HG03196 (cell line): ENCODE data around the gene KDM4B.

ENCODE experiments used
- ATAC-seq: cut with Tn5 transposase; IDR thresholded peaks from one replicate; pipeline ENCODE4 v1.9.1; 2021; ENCODE audit not compliant: unreplicated experiment

Gene KDM4B

GRCh38 chr19:5032101-5032967 is 63.4 kb downstream of the KDM4B start:
- no peak for ATAC-seq

- ATAC-seq, result no peak
These were observed 66.3 kb downstream of the KDM4B start for GRCh38 chr19:5035105-5035761.

DNA sequence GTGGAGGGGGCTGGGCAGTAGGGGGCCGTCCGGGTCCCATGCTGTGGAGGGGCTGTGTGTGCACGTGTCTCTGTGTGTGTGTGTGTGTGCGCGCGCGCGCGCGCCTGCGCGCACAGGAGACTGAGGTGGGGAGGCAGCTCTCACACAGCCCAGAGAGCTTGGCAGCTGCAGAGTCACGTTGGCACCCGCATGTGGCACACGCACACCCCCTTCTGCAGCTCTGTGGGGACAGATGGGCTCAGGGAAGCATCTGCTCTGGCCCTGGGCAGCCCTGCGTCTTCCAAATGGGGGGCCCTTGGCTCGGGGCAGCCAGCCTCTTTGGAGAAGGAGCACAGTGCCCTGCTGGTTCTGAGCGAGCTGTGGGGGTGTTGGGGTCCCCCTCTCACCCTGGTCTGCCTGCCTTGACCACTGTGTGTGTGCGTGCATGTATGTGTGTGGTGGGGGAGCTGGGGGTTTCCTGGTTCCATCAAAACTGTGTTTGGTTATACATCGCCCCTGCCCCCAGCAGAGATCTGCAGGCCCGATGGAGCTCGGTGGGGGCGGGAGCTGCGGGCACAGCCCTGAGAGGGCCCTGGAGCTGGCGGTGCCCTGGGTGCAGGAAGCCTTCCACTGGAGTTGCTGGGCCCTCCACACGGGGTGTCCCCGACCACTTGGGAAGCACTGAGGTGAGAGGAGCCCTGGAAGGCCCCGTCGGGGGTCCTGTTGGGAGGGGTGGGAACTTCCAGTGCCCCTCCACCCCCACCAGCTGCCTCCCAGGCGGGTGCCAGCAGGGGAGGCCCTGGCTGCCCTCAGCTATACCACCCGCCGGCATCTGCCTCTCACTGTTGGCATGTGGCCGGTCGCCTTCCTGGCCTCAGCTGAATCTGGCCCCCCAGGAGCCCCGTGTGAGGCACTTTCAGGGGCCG is 67.1 kb downstream of the KDM4B start:
- no peak for ATAC-seq

- no peak for ATAC-seq
These were observed 68.0 kb downstream of the KDM4B start for GRCh38 chr19:5036698-5037563.

- ATAC-seq, result no peak
These were observed 69.0 kb downstream of the KDM4B start for GRCh38 chr19:5037936-5038335.

DNA sequence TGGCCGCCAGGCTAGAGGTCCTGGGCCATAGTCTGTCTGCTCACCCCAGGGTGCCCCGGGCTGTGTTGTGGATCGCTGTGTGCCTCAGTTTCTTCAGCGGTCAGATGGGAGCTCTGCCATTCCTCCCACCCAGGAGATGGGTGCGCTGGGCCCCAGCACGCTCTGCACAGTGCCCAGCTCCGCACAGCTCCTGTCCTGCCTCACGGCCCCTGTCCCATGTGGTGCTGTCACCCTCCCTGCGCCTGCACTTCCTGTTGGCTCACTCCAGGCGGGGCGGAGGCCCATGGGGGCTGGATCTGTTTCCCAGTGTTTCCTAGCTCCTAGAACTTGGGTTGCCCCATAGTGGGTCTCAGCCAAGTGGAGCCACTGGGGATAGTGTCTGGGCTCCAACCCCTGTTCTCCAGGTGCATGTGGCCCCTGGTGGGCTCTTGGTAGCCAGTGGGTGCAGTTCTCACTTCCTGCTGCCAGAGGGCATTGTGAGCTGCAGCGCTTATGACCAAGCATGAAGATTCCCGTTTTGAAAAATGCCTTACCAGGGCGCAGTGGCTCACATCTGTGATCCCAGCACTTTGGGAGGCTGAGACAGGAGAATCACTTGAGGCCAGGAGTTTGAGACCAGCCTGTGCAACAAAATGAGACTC is 69.8 kb downstream of the KDM4B start:
- ATAC-seq, result no peak

- no peak for ATAC-seq
These were observed 71.0 kb downstream of the KDM4B start for GRCh38 chr19:5039642-5040543.

GRCh38 chr19:5040544-5041167 is 71.7 kb downstream of the KDM4B start:
- no peak for ATAC-seq

DNA sequence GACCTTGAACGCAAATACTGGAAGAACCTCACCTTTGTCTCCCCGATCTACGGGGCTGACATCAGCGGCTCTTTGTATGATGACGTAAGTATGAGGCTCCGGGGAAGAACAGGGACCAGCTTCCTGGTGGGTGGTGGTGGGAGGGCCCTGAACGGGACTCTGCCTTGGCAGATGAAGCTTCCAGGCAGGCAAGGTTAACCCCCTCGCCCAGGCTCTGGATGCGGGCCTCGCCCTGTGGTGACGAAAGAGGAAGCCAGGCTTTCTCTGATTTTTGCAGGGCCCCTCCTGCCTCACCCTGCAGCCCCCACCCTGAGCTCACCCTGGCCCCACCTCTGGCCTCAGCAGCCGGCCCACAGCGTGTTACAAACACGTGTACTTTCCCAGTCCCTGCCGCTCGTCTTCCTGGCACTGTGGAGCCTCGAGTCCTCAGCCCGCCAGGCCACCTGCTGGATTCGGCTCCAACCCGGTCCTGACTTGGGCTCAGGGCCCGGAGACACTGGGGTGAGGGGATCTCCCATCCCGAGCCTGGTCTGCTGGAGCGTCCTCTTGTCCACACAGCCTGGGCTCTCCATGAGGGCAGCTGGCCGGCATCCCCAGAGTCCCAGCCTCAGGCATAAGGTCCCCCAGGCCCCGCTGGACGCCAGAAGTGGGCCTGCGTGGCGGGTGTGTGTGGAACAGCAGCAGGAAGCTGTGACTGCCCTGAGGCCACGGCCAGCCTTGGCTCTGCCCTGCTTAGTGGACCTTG is 72.4 kb downstream of the KDM4B start:
- no peak for ATAC-seq

DNA sequence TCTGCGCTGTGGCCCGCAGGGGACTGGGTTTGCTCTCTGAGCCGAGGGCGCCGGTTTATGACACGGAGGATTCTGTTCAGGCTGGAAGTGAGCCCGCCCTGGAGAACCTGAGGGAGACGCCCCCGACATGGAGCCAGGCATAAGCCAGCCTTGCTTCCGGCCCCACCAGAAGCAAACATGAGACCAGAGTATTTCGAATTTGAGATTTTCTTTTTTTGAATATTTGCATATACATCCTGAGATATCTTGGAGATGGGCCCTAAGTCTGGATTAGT is 72.9 kb downstream of the KDM4B start:
- no peak for ATAC-seq

DNA sequence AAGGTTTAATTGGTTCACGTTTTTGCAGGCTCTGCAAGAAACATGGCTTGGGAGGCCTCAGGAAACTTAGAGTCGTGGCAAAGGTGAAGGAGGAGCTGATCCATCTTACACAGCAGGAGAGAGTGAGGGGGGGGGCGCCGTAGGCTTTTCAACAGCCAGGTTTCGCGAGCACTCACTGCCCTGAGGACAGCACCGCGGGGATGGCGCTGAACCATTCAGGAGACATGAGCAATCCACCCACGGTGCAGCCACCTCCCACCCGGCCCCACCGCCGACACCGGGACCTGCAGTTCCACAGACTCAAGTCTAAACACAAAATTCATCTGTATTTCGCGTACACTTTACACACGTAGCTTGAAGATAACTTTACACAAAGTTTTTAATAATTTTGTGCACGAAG is 73.6 kb downstream of the KDM4B start:
- no peak for ATAC-seq

- ATAC-seq, result no peak
These were observed 76.1 kb downstream of the KDM4B start for GRCh38 chr19:5045029-5045428.

DNA sequence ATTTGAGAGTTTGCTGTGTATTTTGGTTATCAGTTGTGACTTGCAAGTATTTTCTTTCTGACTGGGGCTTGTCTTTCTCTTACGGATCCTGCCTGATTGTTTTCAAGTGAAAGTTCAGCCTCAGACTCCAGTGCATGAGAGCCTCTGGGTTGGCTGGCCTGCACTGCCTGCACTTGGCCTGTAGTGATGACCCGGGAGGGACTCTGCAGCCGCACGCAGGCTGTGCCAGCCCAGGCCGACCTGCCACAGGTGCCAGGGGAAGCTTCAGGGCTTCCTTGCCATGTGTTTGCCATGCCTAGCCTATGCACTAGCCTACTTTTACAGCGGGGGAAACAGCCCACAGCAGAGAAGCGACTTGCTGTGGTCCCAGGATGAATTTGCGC is 77.0 kb downstream of the KDM4B start:
- no peak for ATAC-seq

- ATAC-seq, result no peak
These were observed 77.6 kb downstream of the KDM4B start for GRCh38 chr19:5046339-5047039.

DNA sequence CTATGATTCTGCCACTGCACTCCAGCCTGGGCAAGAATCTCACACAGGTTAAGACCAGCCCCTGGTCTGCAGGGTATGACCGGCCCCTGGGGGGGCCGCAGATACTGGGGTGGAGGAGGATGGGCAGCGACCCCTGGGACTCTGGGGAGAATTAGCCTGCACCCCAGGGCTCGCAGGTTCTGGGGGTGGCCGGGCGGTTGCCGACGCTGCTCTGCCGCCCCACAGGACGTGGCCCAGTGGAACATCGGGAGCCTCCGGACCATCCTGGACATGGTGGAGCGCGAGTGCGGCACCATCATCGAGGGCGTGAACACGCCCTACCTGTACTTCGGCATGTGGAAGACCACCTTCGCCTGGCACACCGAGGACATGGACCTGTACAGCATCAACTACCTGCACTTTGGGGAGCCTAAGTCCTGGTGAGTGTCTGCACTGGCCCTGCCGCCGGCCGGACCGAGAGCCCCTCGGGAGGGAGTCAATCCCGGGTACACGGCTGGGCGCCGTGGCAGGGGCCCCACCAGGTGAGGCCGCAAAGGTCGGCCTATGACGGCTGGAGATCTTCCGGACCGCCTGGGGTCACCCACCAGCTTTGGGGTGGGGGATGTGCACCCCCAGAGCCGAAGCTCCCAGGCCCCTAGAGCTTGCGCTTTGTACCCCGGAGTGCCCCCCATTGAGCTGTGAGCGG is 78.5 kb downstream of the KDM4B start:
- no peak for ATAC-seq

GRCh38 chr19:5048091-5048726 is 79.3 kb downstream of the KDM4B start:
- ATAC-seq, result no peak
